ENCODE results near the gene APOBEC2.
A peak's percentile ranks its signal among the peaks of the same experiment; 100 is the strongest.

The APOBEC2 gene

GRCh38 chr6:41059556-41059955 lies 6.6 kb downstream of the APOBEC2 start:
- peak overlapping the region; percentile 6 for H2BK5ac ChIP-seq (ENCODE audit: low read depth, low read length, poor library complexity)
- no peak overlapping the region for H3K4ac ChIP-seq (ENCODE audit: low read depth, low read length)
- H2BK120ac ChIP-seq (ENCODE audit: insufficient read depth, low read length, poor library complexity): peak overlapping the region; percentile 10
- no CpG with 5 or more reads among the region's 1 CpG for WGBS (ENCODE audit: extremely low coverage, insufficient coverage, insufficient read length)
- no peaks in the 10 kb centered on the region for H3K79me2 ChIP-seq (ENCODE audit: control insufficient read depth, insufficient read depth, low read length, poor library complexity)
- peak overlapping the region; percentile 1 for H3K27ac ChIP-seq (ENCODE audit: low read depth, low read length)
- H2AK5ac ChIP-seq (ENCODE audit: low read length): no peak overlapping the region
- peaks cover 0 to 2% of the 10 kb centered on the region in 2 experiments for H3K36me3 ChIP-seq (ENCODE audit: control insufficient read depth in 1 of 2, insufficient read depth in 2 of 2, low read length in 2 of 2)
- no peak overlapping the region for H3K4me2 ChIP-seq (ENCODE audit: low read length)
- H3K14ac ChIP-seq (ENCODE audit: low read length): no peak overlapping the region
- peak overlapping the region; percentile 16 for H4K91ac ChIP-seq (ENCODE audit: low read depth, low read length)
- no peaks in the 10 kb centered on the region for H3K27me3 ChIP-seq (ENCODE audit: insufficient read depth, low read length)
- peaks cover 11 to 18% of the 10 kb centered on the region in 2 experiments for H3K4me1 ChIP-seq (ENCODE audit: control insufficient read depth in 1 of 2, insufficient read depth in 2 of 2, low read length in 2 of 2)
- no peak overlapping the region for H4K12ac ChIP-seq (ENCODE audit: low read depth, low read length)
- no peak overlapping the region for H4K8ac ChIP-seq (ENCODE audit: low read depth, low read length)
- peak; percentile 74 to 83 for DNase-seq
- peak overlapping the region; percentile 10 for H2BK12ac ChIP-seq (ENCODE audit: low read length)
- no peaks in the 10 kb centered on the region for H3K9me3 ChIP-seq (ENCODE audit: insufficient read depth, low read depth, low read length)
- H3K79me1 ChIP-seq (ENCODE audit: low read length): peaks cover 5% of the 10 kb centered on the region
- H3K4me3 ChIP-seq (ENCODE audit: low read depth, low read length): no peak overlapping the region
- H3K9ac ChIP-seq (ENCODE audit: low read length): no peak overlapping the region
- H3K18ac ChIP-seq (ENCODE audit: low read length): no peak overlapping the region
- H2AFZ ChIP-seq (ENCODE audit: insufficient read depth, low read length, poor library complexity): no peak overlapping the region
- H3K23ac ChIP-seq (ENCODE audit: low read length): no peak overlapping the region

GRCh38 chr6:41061196-41061726 lies 8.3 kb downstream of the APOBEC2 start:
- WGBS (ENCODE audit: extremely low coverage, insufficient coverage, insufficient read length): no CpG with 5 or more reads among the region's 13 CpGs

GRCh38 chr6:41062056-41062455 lies 9.1 kb downstream of the APOBEC2 start:
- no peaks in the 10 kb centered on the region for H3K9me3 ChIP-seq (ENCODE audit: insufficient read depth, low read depth, low read length)
- no peak overlapping the region for H2BK5ac ChIP-seq (ENCODE audit: low read depth, low read length, poor library complexity)
- no peak overlapping the region for H3K4me2 ChIP-seq (ENCODE audit: low read length)
- H2AK5ac ChIP-seq (ENCODE audit: low read length): no peak overlapping the region
- DNase-seq: peak; percentile 73 to 93
- no peak overlapping the region for H3K14ac ChIP-seq (ENCODE audit: low read length)
- no peak overlapping the region for H2BK120ac ChIP-seq (ENCODE audit: insufficient read depth, low read length, poor library complexity)
- H3K23ac ChIP-seq (ENCODE audit: low read length): no peak overlapping the region
- H2AFZ ChIP-seq (ENCODE audit: insufficient read depth, low read length, poor library complexity): no peak overlapping the region
- WGBS (ENCODE audit: extremely low coverage, insufficient coverage, insufficient read length): no CpG with 5 or more reads among the region's 1 CpG
- no peak overlapping the region for H4K12ac ChIP-seq (ENCODE audit: low read depth, low read length)
- H3K4ac ChIP-seq (ENCODE audit: low read depth, low read length): no peak overlapping the region
- H3K79me1 ChIP-seq (ENCODE audit: low read length): peaks cover 5% of the 10 kb centered on the region
- no peak overlapping the region for H3K4me3 ChIP-seq (ENCODE audit: low read depth, low read length)
- no peaks in the 10 kb centered on the region for H3K27me3 ChIP-seq (ENCODE audit: insufficient read depth, low read length)
- H3K18ac ChIP-seq (ENCODE audit: low read length): no peak overlapping the region
- H4K8ac ChIP-seq (ENCODE audit: low read depth, low read length): no peak overlapping the region
- H3K27ac ChIP-seq (ENCODE audit: low read depth, low read length): no peak overlapping the region
- peaks cover 11 to 18% of the 10 kb centered on the region in 2 experiments for H3K4me1 ChIP-seq (ENCODE audit: control insufficient read depth in 1 of 2, insufficient read depth in 2 of 2, low read length in 2 of 2)
- H3K79me2 ChIP-seq (ENCODE audit: control insufficient read depth, insufficient read depth, low read length, poor library complexity): no peaks in the 10 kb centered on the region
- no peak overlapping the region for H4K91ac ChIP-seq (ENCODE audit: low read depth, low read length)
- no peak overlapping the region for H3K9ac ChIP-seq (ENCODE audit: low read length)
- H2BK12ac ChIP-seq (ENCODE audit: low read length): no peak overlapping the region
- H3K36me3 ChIP-seq (ENCODE audit: control insufficient read depth in 1 of 2, insufficient read depth in 2 of 2, low read length in 2 of 2): peaks cover 1 to 2% of the 10 kb centered on the region in 2 experiments

More at GRCh38 chr6:41061196-41061726, 8.3 kb downstream of the APOBEC2 start:
- Histone ChIP-seq H2BK120ac (ENCODE audit: insufficient read depth, low read length, poor library complexity) (no peak overlapping the region), H4K8ac (ENCODE audit: low read depth, low read length) (no peak overlapping the region), H2BK12ac (ENCODE audit: low read length) (no peak overlapping the region), H3K27ac (ENCODE audit: low read depth, low read length) (no peak overlapping the region), H4K91ac (ENCODE audit: low read depth, low read length) (no peak overlapping the region), H3K14ac (ENCODE audit: low read length) (no peak overlapping the region), H3K4me3 (ENCODE audit: low read depth, low read length) (no peak overlapping the region), H3K4me2 (ENCODE audit: low read length) (no peak overlapping the region), H4K12ac (ENCODE audit: low read depth, low read length) (no peak overlapping the region), H3K79me1 (ENCODE audit: low read length) (peaks cover 5% of the 10 kb centered on the region), H3K79me2 (ENCODE audit: control insufficient read depth, insufficient read depth, low read length, poor library complexity) (no peaks in the 10 kb centered on the region), H3K4me1 (ENCODE audit: control insufficient read depth in 1 of 2, insufficient read depth in 2 of 2, low read length in 2 of 2) (peaks cover 11 to 18% of the 10 kb centered on the region in 2 experiments), H3K27me3 (ENCODE audit: insufficient read depth, low read length) (no peaks in the 10 kb centered on the region), H2BK5ac (ENCODE audit: low read depth, low read length, poor library complexity) (no peak overlapping the region), H3K36me3 (ENCODE audit: control insufficient read depth in 1 of 2, insufficient read depth in 2 of 2, low read length in 2 of 2) (peaks cover 1 to 2% of the 10 kb centered on the region in 2 experiments), H3K9me3 (ENCODE audit: insufficient read depth, low read depth, low read length) (no peaks in the 10 kb centered on the region), H3K23ac (ENCODE audit: low read length) (no peak overlapping the region), H3K4ac (ENCODE audit: low read depth, low read length) (no peak overlapping the region), H3K9ac (ENCODE audit: low read length) (no peak overlapping the region), H2AK5ac (ENCODE audit: low read length) (no peak overlapping the region), H2AFZ (ENCODE audit: insufficient read depth, low read length, poor library complexity) (no peak overlapping the region), H3K18ac (ENCODE audit: low read length) (no peak overlapping the region)
- peak; percentile 46 to 72 for DNase-seq

- Histone ChIP-seq H3K79me1 (ENCODE audit: low read length) (peaks cover 5% of the 10 kb centered on the region), H2AK5ac (ENCODE audit: low read length) (peak overlapping the region; percentile 37)
- WGBS (ENCODE audit: extremely low coverage, insufficient coverage, insufficient read length): no CpG with 5 or more reads among the region's 2 CpGs
These were observed 10.9 kb downstream of the APOBEC2 start for GRCh38 chr6:41063884-41064285.

More at GRCh38 chr6:41063884-41064285, 10.9 kb downstream of the APOBEC2 start:
- Histone ChIP-seq H3K23ac (ENCODE audit: low read length) (no peak overlapping the region), H4K12ac (ENCODE audit: low read depth, low read length) (no peak overlapping the region), H3K36me3 (ENCODE audit: control insufficient read depth in 1 of 2, insufficient read depth in 2 of 2, low read length in 2 of 2) (peaks cover 2 to 3% of the 10 kb centered on the region in 2 experiments), H3K18ac (ENCODE audit: low read length) (no peak overlapping the region), H2BK5ac (ENCODE audit: low read depth, low read length, poor library complexity) (no peak overlapping the region), H3K4me2 (ENCODE audit: low read length) (no peak overlapping the region), H3K9me3 (ENCODE audit: insufficient read depth, low read depth, low read length) (no peaks in the 10 kb centered on the region), H2AFZ (ENCODE audit: insufficient read depth, low read length, poor library complexity) (no peak overlapping the region), H2BK12ac (ENCODE audit: low read length) (no peak overlapping the region), H4K91ac (ENCODE audit: low read depth, low read length) (no peak overlapping the region), H4K8ac (ENCODE audit: low read depth, low read length) (peak overlapping the region; percentile 37), H3K27ac (ENCODE audit: low read depth, low read length) (no peak overlapping the region), H3K79me2 (ENCODE audit: control insufficient read depth, insufficient read depth, low read length, poor library complexity) (no peaks in the 10 kb centered on the region), H3K4me1 (ENCODE audit: control insufficient read depth in 1 of 2, insufficient read depth in 2 of 2, low read length in 2 of 2) (peaks cover 8 to 15% of the 10 kb centered on the region in 2 experiments), H2BK120ac (ENCODE audit: insufficient read depth, low read length, poor library complexity) (no peak overlapping the region), H3K4me3 (ENCODE audit: low read depth, low read length) (no peak overlapping the region), H3K14ac (ENCODE audit: low read length) (no peak overlapping the region), H3K9ac (ENCODE audit: low read length) (no peak overlapping the region), H3K27me3 (ENCODE audit: insufficient read depth, low read length) (no peaks in the 10 kb centered on the region), H3K4ac (ENCODE audit: low read depth, low read length) (no peak overlapping the region)
- peak in 1 of 2 donors; percentile 18 for DNase-seq
